ENCODE measurements around the gene MRPS18A. TPM values are rescaled to one million over a fixed set of nuclear protein-coding genes. Genes with fewer than 3 reads are reported as not detected.

MRPS18A gene
- total and polyA plus RNA-seq, 2 experiments from 2014 or later = 58.6 to 62.7 TPM

- Mint-ChIP-seq H3K27me3 (ENCODE audit: insufficient read depth, low read depth, poor library complexity) (peaks cover 10% of the 10 kb centered on the region), H3K4me1 (peaks cover 9% of the 10 kb centered on the region), H3K9me3 (no peaks in the 10 kb centered on the region), H3K36me3 (ENCODE audit: low read depth) (no peaks in the 10 kb centered on the region), H3K27ac (no peak overlapping the region), H3K4me3 (no peak overlapping the region)
- Histone ChIP-seq H3K27me3 (ENCODE audit: insufficient read depth) (no peaks in the 10 kb centered on the region), H3K36me3 (ENCODE audit: insufficient read depth) (no peaks in the 10 kb centered on the region), H4K20me1 (replicated peaks; ENCODE audit: insufficient read depth) (no peaks in the 10 kb centered on the region), H3K4me2 (no peak overlapping the region), H2AFZ (no peak overlapping the region), H3K27ac (ENCODE audit: low read depth) (no peak overlapping the region), H3K79me2 (replicated peaks; ENCODE audit: insufficient read depth) (no peaks in the 10 kb centered on the region), H3F3A (replicated peaks; ENCODE audit: low read depth) (no peaks in the 10 kb centered on the region), H3K9me2 (ENCODE audit: insufficient read depth) (no peaks in the 10 kb centered on the region), H3K4me1 (ENCODE audit: insufficient read depth) (no peaks in the 10 kb centered on the region), H3K4me3 (no peak overlapping the region)
- TF ChIP-seq EZH2 (IDR thresholded peaks at IDR 0.05; ENCODE audit: low read depth, unreplicated experiment) (no peak), REST (IDR thresholded peaks at IDR 0.05; ENCODE audit: unreplicated experiment) (no peak), STAT1 (IDR thresholded peaks at IDR 0.05; ENCODE audit: unreplicated experiment) (no peak), ZNF114 (CRISPR knock-in tag; IDR thresholded peaks at IDR 0.05) (no peak), ZNF331 (CRISPR knock-in tag; IDR thresholded peaks at IDR 0.05; ENCODE audit: low read depth) (no peak), EZH2phosphoT487 (IDR thresholded peaks at IDR 0.05; ENCODE audit: unreplicated experiment) (no peak), POLR2AphosphoS5 (IDR thresholded peaks at IDR 0.05; ENCODE audit: low read depth) (no peak), JUNB (IDR thresholded peaks at IDR 0.05; ENCODE audit: unreplicated experiment) (no peak), NANOG (IDR thresholded peaks at IDR 0.05; ENCODE audit: borderline replicate concordance) (no peak), CREB1 (CRISPR knock-in tag; IDR thresholded peaks at IDR 0.05; ENCODE audit: low read depth) (no peak)
- TF ChIP-seq, protein P1, sequence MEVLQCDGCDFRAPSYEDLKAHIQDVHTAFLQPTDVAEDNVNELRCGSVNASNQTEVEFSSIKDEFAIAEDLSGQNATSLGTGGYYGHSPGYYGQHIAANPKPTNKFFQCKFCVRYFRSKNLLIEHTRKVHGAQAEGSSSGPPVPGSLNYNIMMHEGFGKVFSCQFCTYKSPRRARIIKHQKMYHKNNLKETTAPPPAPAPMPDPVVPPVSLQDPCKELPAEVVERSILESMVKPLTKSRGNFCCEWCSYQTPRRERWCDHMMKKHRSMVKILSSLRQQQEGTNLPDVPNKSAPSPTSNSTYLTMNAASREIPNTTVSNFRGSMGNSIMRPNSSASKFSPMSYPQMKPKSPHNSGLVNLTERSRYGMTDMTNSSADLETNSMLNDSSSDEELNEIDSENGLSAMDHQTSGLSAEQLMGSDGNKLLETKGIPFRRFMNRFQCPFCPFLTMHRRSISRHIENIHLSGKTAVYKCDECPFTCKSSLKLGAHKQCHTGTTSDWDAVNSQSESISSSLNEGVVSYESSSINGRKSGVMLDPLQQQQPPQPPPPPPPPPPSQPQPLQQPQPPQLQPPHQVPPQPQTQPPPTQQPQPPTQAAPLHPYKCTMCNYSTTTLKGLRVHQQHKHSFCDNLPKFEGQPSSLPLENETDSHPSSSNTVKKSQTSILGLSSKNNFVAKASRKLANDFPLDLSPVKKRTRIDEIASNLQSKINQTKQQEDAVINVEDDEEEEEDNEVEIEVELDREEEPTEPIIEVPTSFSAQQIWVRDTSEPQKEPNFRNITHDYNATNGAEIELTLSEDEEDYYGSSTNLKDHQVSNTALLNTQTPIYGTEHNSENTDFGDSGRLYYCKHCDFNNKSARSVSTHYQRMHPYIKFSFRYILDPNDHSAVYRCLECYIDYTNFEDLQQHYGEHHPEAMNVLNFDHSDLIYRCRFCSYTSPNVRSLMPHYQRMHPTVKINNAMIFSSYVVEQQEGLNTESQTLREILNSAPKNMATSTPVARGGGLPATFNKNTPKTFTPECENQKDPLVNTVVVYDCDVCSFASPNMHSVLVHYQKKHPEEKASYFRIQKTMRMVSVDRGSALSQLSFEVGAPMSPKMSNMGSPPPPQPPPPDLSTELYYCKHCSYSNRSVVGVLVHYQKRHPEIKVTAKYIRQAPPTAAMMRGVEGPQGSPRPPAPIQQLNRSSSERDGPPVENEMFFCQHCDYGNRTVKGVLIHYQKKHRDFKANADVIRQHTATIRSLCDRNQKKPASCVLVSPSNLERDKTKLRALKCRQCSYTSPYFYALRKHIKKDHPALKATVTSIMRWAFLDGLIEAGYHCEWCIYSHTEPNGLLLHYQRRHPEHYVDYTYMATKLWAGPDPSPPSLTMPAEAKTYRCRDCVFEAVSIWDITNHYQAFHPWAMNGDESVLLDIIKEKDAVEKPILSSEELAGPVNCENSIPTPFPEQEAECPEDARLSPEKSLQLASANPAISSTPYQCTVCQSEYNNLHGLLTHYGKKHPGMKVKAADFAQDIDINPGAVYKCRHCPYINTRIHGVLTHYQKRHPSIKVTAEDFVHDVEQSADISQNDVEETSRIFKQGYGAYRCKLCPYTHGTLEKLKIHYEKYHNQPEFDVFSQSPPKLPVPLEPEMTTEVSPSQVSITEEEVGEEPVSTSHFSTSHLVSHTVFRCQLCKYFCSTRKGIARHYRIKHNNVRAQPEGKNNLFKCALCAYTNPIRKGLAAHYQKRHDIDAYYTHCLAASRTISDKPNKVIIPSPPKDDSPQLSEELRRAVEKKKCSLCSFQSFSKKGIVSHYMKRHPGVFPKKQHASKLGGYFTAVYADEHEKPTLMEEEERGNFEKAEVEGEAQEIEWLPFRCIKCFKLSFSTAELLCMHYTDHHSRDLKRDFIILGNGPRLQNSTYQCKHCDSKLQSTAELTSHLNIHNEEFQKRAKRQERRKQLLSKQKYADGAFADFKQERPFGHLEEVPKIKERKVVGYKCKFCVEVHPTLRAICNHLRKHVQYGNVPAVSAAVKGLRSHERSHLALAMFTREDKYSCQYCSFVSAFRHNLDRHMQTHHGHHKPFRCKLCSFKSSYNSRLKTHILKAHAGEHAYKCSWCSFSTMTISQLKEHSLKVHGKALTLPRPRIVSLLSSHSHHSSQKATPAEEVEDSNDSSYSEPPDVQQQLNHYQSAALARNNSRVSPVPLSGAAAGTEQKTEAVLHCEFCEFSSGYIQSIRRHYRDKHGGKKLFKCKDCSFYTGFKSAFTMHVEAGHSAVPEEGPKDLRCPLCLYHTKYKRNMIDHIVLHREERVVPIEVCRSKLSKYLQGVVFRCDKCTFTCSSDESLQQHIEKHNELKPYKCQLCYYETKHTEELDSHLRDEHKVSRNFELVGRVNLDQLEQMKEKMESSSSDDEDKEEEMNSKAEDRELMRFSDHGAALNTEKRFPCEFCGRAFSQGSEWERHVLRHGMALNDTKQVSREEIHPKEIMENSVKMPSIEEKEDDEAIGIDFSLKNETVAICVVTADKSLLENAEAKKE (CRISPR knock-in tag; IDR thresholded peaks at IDR 0.05) = no peak
- TF ChIP-seq, protein P2, sequence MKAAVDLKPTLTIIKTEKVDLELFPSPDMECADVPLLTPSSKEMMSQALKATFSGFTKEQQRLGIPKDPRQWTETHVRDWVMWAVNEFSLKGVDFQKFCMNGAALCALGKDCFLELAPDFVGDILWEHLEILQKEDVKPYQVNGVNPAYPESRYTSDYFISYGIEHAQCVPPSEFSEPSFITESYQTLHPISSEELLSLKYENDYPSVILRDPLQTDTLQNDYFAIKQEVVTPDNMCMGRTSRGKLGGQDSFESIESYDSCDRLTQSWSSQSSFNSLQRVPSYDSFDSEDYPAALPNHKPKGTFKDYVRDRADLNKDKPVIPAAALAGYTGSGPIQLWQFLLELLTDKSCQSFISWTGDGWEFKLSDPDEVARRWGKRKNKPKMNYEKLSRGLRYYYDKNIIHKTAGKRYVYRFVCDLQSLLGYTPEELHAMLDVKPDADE (IDR thresholded peaks at IDR 0.05) = no peak
- TF ChIP-seq, protein P3, sequence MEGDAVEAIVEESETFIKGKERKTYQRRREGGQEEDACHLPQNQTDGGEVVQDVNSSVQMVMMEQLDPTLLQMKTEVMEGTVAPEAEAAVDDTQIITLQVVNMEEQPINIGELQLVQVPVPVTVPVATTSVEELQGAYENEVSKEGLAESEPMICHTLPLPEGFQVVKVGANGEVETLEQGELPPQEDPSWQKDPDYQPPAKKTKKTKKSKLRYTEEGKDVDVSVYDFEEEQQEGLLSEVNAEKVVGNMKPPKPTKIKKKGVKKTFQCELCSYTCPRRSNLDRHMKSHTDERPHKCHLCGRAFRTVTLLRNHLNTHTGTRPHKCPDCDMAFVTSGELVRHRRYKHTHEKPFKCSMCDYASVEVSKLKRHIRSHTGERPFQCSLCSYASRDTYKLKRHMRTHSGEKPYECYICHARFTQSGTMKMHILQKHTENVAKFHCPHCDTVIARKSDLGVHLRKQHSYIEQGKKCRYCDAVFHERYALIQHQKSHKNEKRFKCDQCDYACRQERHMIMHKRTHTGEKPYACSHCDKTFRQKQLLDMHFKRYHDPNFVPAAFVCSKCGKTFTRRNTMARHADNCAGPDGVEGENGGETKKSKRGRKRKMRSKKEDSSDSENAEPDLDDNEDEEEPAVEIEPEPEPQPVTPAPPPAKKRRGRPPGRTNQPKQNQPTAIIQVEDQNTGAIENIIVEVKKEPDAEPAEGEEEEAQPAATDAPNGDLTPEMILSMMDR (conservative IDR thresholded peaks at IDR 0.05; ENCODE audit: low read depth in 2 of 2) = no peak
- DNase-seq (ENCODE audit: low spot score) (no peak), ATAC-seq (no peak)
Observed at GRCh38 chr6:43717389-43717788, 29.8 kb upstream of the MRPS18A start.

Data from GM23338 (cell line).